ENCODE data around the gene NCCRP1.

DNA sequence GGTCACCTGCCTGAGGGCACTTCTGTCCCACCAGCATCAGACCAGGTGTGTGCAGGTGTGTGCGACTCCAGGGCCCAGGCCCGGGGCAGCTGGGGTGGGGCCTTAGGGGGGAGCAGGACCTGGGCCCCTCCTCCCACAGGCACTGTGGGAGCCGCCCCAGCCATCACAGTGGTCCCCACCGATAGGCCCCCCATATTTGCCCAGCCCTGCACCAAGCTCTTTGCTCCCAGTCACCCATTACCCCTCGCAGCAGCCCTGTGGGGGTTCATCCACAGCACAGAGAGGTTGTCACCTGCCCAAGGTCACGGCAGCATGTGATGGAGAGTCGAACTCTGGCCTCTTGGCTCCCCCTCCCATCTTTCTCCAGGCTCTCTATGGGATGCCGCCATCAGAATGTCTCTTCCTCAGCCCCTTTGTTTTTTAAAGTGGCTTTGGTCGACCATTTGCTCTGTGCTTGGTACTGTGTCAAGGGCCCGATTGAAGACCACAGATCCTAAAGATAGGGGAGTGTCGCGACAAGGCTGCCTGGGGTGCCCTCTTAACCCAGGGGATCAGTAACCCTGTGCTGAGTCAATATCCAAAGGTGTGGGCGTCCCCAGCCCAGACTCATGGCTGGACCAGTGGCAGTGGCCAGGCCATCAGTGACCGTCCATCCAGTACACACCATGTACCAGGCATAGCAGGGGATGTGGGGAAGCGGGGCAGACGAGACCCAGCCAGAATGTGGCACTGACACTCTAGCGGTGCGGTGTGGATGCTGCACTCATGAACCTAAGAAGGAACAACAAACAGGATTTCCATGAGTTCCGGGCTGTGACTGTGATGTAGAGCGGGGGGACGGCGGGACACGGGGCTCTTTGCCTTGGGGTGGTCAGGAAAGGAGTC is 28.3 kb upstream of the NCCRP1 start:
- TF ChIP-seq CTCF (IDR thresholded peaks at IDR 0.05) (no peak), POLR2A (IDR thresholded peaks at IDR 0.05) (no peak)
